Lung (tissue), 12 donors: Measurements from ENCODE around the gene KLHL24. TPM values are rescaled to one million over a fixed set of nuclear protein-coding genes. Genes with fewer than 3 reads are reported as not detected.
"Not testable (repeated sequence)": the region's sequence is repeated elsewhere in the genome, so short reads cannot be mapped to it uniquely, and the experiment has no call there.

Experiments used
- ATAC-seq: fragments of 200-7000 bp; cut with Tn5 transposase; one replicate; pipeline ENCODE4 v1.9.1; 2020; ENCODE audit warnings: moderate number of reproducible peaks; ENCODE audit not compliant: insufficient read depth, low FRiP score
- DNase-seq, 3 donors: peaks; one replicate each; pipeline ENCODE4 v3.0.0-alpha.2; 2013 to 2017
- H3K27ac ChIP-seq, 2 donors: one replicate each; pipeline ENCODE4 v1.5.1; 2013; ENCODE audit warnings: mild to moderate bottlenecking in 2 of 2, moderate library complexity in 2 of 2, control low read depth in 1 of 2, inconsistent platforms in 1 of 2, low read depth in 1 of 2, low read length in 1 of 2
- H3K27me3 ChIP-seq, 3 donors: one replicate each; pipeline ENCODE4 v1.5.1; 2013; ENCODE audit warnings: low read length in 2 of 3; ENCODE audit not compliant: control insufficient read depth in 3 of 3, insufficient read depth in 3 of 3
- H3K36me3 ChIP-seq, 4 donors: one replicate each; pipeline ENCODE4 v1.5.1; 2013; ENCODE audit warnings: low read length in 4 of 4, mild to moderate bottlenecking in 1 of 4, moderate library complexity in 1 of 4; ENCODE audit not compliant: control insufficient read depth in 4 of 4, insufficient read depth in 4 of 4
- H3K4me1 ChIP-seq, 5 donors: one replicate each; pipeline ENCODE4 v1.5.1; 2013; ENCODE audit warnings: low read length in 5 of 5, mild to moderate bottlenecking in 2 of 5, moderate library complexity in 1 of 5; ENCODE audit not compliant: control insufficient read depth in 5 of 5, insufficient read depth in 5 of 5
- H3K4me3 ChIP-seq: one replicate; pipeline ENCODE4 v1.5.1; 2013; ENCODE audit warnings: mild to moderate bottlenecking, control low read depth, moderate library complexity
- H3K9ac ChIP-seq, 2 donors: one replicate each; pipeline ENCODE4 v1.5.1; 2013; ENCODE audit warnings: low read length in 2 of 2, control low read depth in 1 of 2; ENCODE audit not compliant: insufficient read depth in 1 of 2
- H3K9me3 ChIP-seq, 4 donors: one replicate each; pipeline ENCODE4 v1.5.1; 2013; ENCODE audit warnings: low read length in 3 of 4, mild to moderate bottlenecking in 1 of 4, moderate library complexity in 1 of 4; ENCODE audit not compliant: control insufficient read depth in 4 of 4, insufficient read depth in 3 of 4
- CTCF ChIP-seq: IDR thresholded peaks from 2 replicates; pipeline ENCODE4 v1.5.1; 2012; ENCODE audit warnings: mild to moderate bottlenecking; ENCODE audit errors: control extremely low read depth, extremely low read depth
- WGBS, 2 donors: extraction: QIAGEN DNeasy Blood & Tissue Kit; methylation state at CpG; one replicate each; pipeline ENCODE4 v1.1.7; 2013; 5-methylcytosine and 5-hydroxymethylcytosine counted together
- polyA plus RNA-seq, 2 donors: library from polyadenylated mRNA; stranded (reverse); fragments of 200-250 nt; gene quantifications; one replicate each; pipeline ENCODE4 v1.2.1, GENCODE V29; 2013
- total RNA-seq, 2 donors: library from RNA; depleted of rRNA in 1 of 2; stranded (reverse); fragments of >200 nt in 1 of 2; gene quantifications; one replicate each; pipeline ENCODE4 v1.2.1, GENCODE V29; 2014 to 2021
- donor health status: control.
- donor health status: control.
- donor health status: Bipolar disorder and iron deficiency.
- donor health status: healthy.
- donor health status: DM: yes; HTN: yes; CAD: no.

KLHL24 gene
- total and polyA plus RNA-seq, 4 donors = 14.3 to 352 (median 37.9) TPM

GRCh38 chr3:183701744-183702143 is 66.3 kb downstream of the KLHL24 start:
- Histone ChIP-seq H3K27me3 (no peaks in the 10 kb centered on the region), H3K36me3 (no peaks in the 10 kb centered on the region), H3K9ac (no peak overlapping the region), H3K4me3 (no peak overlapping the region), H3K4me1 (peaks cover 1 to 21% (median 8%) of the 10 kb centered on the region in 5 donors), H3K27ac (no peak overlapping the region), H3K9me3 (no peaks in the 10 kb centered on the region)
- ATAC-seq = no peak
- DNase-seq = peak in 1 of 3 donors; percentile 23
- no peak for TF ChIP-seq CTCF
- WGBS, 2 donors = 84 to 87% methylated on average over 5 of the region's 5 CpGs

- not testable (repeated sequence) for H3K36me3 ChIP-seq, DNase-seq, H3K27ac ChIP-seq, ATAC-seq, H3K9me3 ChIP-seq, H3K4me3 ChIP-seq, H3K27me3 ChIP-seq, H3K9ac ChIP-seq
- WGBS, 2 donors = 76 to 90% methylated on average over 6 of the region's 6 CpGs
- peaks cover 1 to 17% (median 8%) of the 10 kb centered on the region in 5 donors for H3K4me1 ChIP-seq
These were observed 68.5 kb downstream of the KLHL24 start for GRCh38 chr3:183703892-183704291.

- Histone ChIP-seq H3K36me3 (peaks cover 0 to 3% (median 0%) of the 10 kb centered on the region in 4 donors), H3K4me3 (no peak overlapping the region), H3K27me3 (no peaks in the 10 kb centered on the region), H3K4me1 (no peaks in the 10 kb centered on the region), H3K9ac (no peak overlapping the region), H3K27ac (no peak overlapping the region), H3K9me3 (no peaks in the 10 kb centered on the region)
- TF ChIP-seq CTCF = no peak
- DNase-seq (no peak), ATAC-seq (no peak)
These were observed 74.8 kb downstream of the KLHL24 start for GRCh38 chr3:183710231-183710630.

GRCh38 chr3:183711516-183711915 is 76.1 kb downstream of the KLHL24 start:
- Histone ChIP-seq H3K4me1 (no peaks in the 10 kb centered on the region), H3K9me3 (no peaks in the 10 kb centered on the region), H3K27me3 (no peaks in the 10 kb centered on the region), H3K9ac (no peak overlapping the region), H3K36me3 (peaks cover 0 to 8% (median 2%) of the 10 kb centered on the region in 4 donors), H3K4me3 (no peak overlapping the region), H3K27ac (no peak overlapping the region)
- no peak for TF ChIP-seq CTCF
- 98% methylated on average over 3 of the region's 3 CpGs for WGBS, 2 donors
- DNase-seq (no peak), ATAC-seq (no peak)
